HCT116 (cell line): ENCODE data around the gene FXYD6. TPM values are rescaled to one million over a fixed set of nuclear protein-coding genes. Genes with fewer than 3 reads are reported as not detected.

Experiments
- ATAC-seq: fragments of 200-7000 bp; cut with Tn5 transposase; 2 replicates; pipeline ENCODE4 v1.9.1; 2020; ENCODE audit warnings: mild to moderate bottlenecking, moderate library complexity
- BruUV-seq: library from RNA; stranded (reverse); fragments of 400-500 nt; replicated peaks from 2 replicates; lab custom pipeline; 2021; lab: Mats Ljungman, UMichigan
- CTCF ChIA-PET: fragments of 300-600 bp; sonication (Branson Sonifier 250); formaldehyde crosslinking; loops from one replicate; lab custom pipeline; 2021; ENCODE audit warnings: antibody characterized with exemption; lab: Charles Lee
- POLR2A ChIA-PET: fragments of 300-600, 350-600 bp; sonication (Branson Sonifier 250); formaldehyde crosslinking; loops from one replicate; lab custom pipeline; 2021; ENCODE audit warnings: antibody characterized with exemption; lab: Charles Lee
- RAD21 ChIA-PET, 2 experiments: fragments of 300-600 bp; sonication (Branson Sonifier 250); formaldehyde crosslinking; loops; one replicate each; lab custom pipeline; 2023; ENCODE audit warnings: low total read pairs in 2 of 2; ENCODE audit not compliant: uncharacterized antibody in 2 of 2, unreplicated experiment in 2 of 2, low non-redundant PET in 1 of 2; lab: Charles Lee
- DNase-seq: peaks from one replicate; pipeline ENCODE4 v3.0.0-alpha.2; 2010; ENCODE audit warnings: low read depth, low spot score
- H2AFZ ChIP-seq: fragments of 200-600 bp; shearing (Covaris generic), sonication (generic); 2 replicates; pipeline ENCODE4 v1.6.1; 2017; ENCODE audit warnings: low read depth, mixed run types, mixed read lengths, antibody characterized with exemption, low read length; ENCODE audit not compliant: poor library complexity, severe bottlenecking
- H3K27ac ChIP-seq: 2 replicates; pipeline ENCODE4 v1.5.1; 2012; ENCODE audit warnings: low read depth, low read length
- H3K27me3 ChIP-seq: fragments of 200-600 bp; sonication (generic); 2 replicates; pipeline ENCODE4 v1.6.1; 2016; ENCODE audit warnings: mixed run types, low read length, mixed read lengths; ENCODE audit not compliant: insufficient read depth
- H3K36me3 ChIP-seq, 2 experiments: fragments of 200-500 bp in 1 of 2; fragments of 200-600 bp in 1 of 2; sonication (Bioruptor generic) in 1 of 2; sonication (generic) in 1 of 2; 2 replicates each; pipeline versions ENCODE4 v1.5.1 to v1.6.1; 2014 to 2016; ENCODE audit warnings: low read length in 2 of 2, inconsistent platforms in 1 of 2, mixed read lengths in 1 of 2, mixed run types in 1 of 2; ENCODE audit not compliant: insufficient read depth in 2 of 2, control insufficient read depth in 1 of 2
- H3K4me1 ChIP-seq, 2 experiments: fragments of 200-600 bp in 1 of 2; sonication (generic) in 1 of 2; 2 replicates each; pipeline versions ENCODE4 v1.5.1 to v1.6.1; 2012 to 2017; ENCODE audit warnings: low read length in 2 of 2, inconsistent platforms in 1 of 2, mild to moderate bottlenecking in 1 of 2, mixed read lengths in 1 of 2, mixed run types in 1 of 2, moderate library complexity in 1 of 2; ENCODE audit not compliant: insufficient read depth in 2 of 2, control insufficient read depth in 1 of 2
- H3K4me2 ChIP-seq: fragments of 200-600 bp; sonication (generic); 2 replicates; pipeline ENCODE4 v1.6.1; 2017; ENCODE audit warnings: mixed run types, low read length, mixed read lengths
- H3K4me3 ChIP-seq, 2 experiments: fragments of 200-600 bp in 1 of 2; sonication (generic) in 1 of 2; replicated peaks in 1 of 2; 2 replicates each; pipeline ENCODE4 v1.5.1; 2011 to 2016; ENCODE audit warnings: low read length in 2 of 2, control low read depth in 1 of 2, low read depth in 1 of 2, mild to moderate bottlenecking in 1 of 2, mixed read lengths in 1 of 2, mixed run types in 1 of 2
- H3K79me2 ChIP-seq: fragments of 200-600 bp; sonication (generic); 2 replicates; pipeline ENCODE4 v1.6.1; 2017; ENCODE audit warnings: mild to moderate bottlenecking, mixed run types, low read length, moderate library complexity, mixed read lengths; ENCODE audit not compliant: insufficient read depth
- H3K9ac ChIP-seq: fragments of 200-600 bp; sonication (generic); 2 replicates; pipeline ENCODE4 v1.6.1; 2016; ENCODE audit warnings: low read length, mixed read lengths
- H3K9me2 ChIP-seq: fragments of 200-600 bp; sonication (generic), shearing (Covaris generic); 2 replicates; pipeline ENCODE4 v1.6.1; 2017; ENCODE audit warnings: mixed run types, mild to moderate bottlenecking, moderate library complexity; ENCODE audit not compliant: insufficient read depth
- H3K9me3 ChIP-seq, 2 experiments: fragments of 200-500 bp in 1 of 2; fragments of 200-600 bp in 1 of 2; sonication (Bioruptor generic) in 1 of 2; sonication (generic) in 1 of 2; 2 replicates each; pipeline ENCODE4 v1.6.1; 2014 to 2017; ENCODE audit warnings: low read length in 2 of 2, mixed read lengths in 2 of 2, inconsistent platforms in 1 of 2, low read depth in 1 of 2, mild to moderate bottlenecking in 1 of 2, mixed run types in 1 of 2, moderate library complexity in 1 of 2; ENCODE audit not compliant: control insufficient read depth in 1 of 2, insufficient read depth in 1 of 2
- H4K20me1 ChIP-seq: fragments of 200-600 bp; sonication (generic), shearing (Covaris generic); 2 replicates; pipeline ENCODE4 v1.6.1; 2017; ENCODE audit warnings: mixed run types, mild to moderate bottlenecking, moderate library complexity; ENCODE audit not compliant: insufficient read depth
- CBX3 ChIP-seq: IDR thresholded peaks from 2 replicates; pipeline ENCODE4 v1.6.1; 2012; ENCODE audit warnings: low read depth
- CEBPB ChIP-seq: IDR thresholded peaks from 2 replicates; pipeline ENCODE4 v1.6.1; 2012; ENCODE audit warnings: low read depth
- EGR1 ChIP-seq: IDR thresholded peaks from 2 replicates; pipeline ENCODE4 v1.6.1; 2012; ENCODE audit warnings: low read depth
- ELF1 ChIP-seq: IDR thresholded peaks from 2 replicates; pipeline ENCODE4 v1.6.1; 2012; ENCODE audit warnings: low read depth, borderline replicate concordance
- EZH2 ChIP-seq: fragments of 200-600 bp; sonication (generic); IDR thresholded peaks from 2 replicates; pipeline ENCODE4 v1.6.1; 2017; ENCODE audit warnings: antibody characterized with exemption, mixed run types
- EZH2phosphoT487 ChIP-seq: fragments of 200-600 bp; IDR thresholded peaks from 2 replicates; pipeline ENCODE4 v1.6.1; 2018; ENCODE audit warnings: antibody characterized with exemption, borderline replicate concordance
- FOSL1 ChIP-seq: IDR thresholded peaks from 2 replicates; pipeline ENCODE4 v1.6.1; 2012; ENCODE audit warnings: low read depth
- JUND ChIP-seq: IDR thresholded peaks from 2 replicates; pipeline ENCODE4 v1.6.1; 2012
- POLR2A ChIP-seq: IDR thresholded peaks from 2 replicates; pipeline ENCODE4 v1.7.0; 2011; ENCODE audit warnings: borderline replicate concordance; ENCODE audit not compliant: insufficient read depth, insufficient read length; ENCODE audit errors: extremely low read depth
- POLR2AphosphoS5 ChIP-seq: IDR thresholded peaks from 2 replicates; pipeline ENCODE4 v1.6.1; 2011; ENCODE audit warnings: mild to moderate bottlenecking, low read depth, low read length, moderate library complexity
- RAD21 ChIP-seq: IDR thresholded peaks from 2 replicates; pipeline ENCODE4 v1.6.1; 2012; ENCODE audit warnings: low read depth, mild to moderate bottlenecking
- SP1 ChIP-seq: IDR thresholded peaks from 2 replicates; pipeline ENCODE4 v1.6.1; 2012; ENCODE audit warnings: low read depth
- SRF ChIP-seq: IDR thresholded peaks from 2 replicates; pipeline ENCODE4 v1.6.1; 2012; ENCODE audit warnings: low read depth
- ZFX ChIP-seq: fragments of 450-650 bp; IDR thresholded peaks from 2 replicates; pipeline ENCODE4 v1.6.1; 2017
- ZNF274 ChIP-seq: fragments of 200-500 bp; sonication (Bioruptor generic); IDR thresholded peaks from 2 replicates; pipeline ENCODE4 v1.6.1; 2014; ENCODE audit warnings: mild to moderate bottlenecking, low read depth, low read length, inconsistent platforms
- intact Hi-C: fragments of 100-400 bp; cut with micrococcal nuclease; formaldehyde crosslinking; loops from 2 replicates; pipeline ENCODE4 v1.10.0; 2022
- total RNA-seq: library from RNA; stranded (reverse); gene quantifications from one replicate; pipeline ENCODE4 v1.2.1, GENCODE V29; 2021; ENCODE audit not compliant: unreplicated experiment
- TF ChIP-seq, protein P1 (sequence below): IDR thresholded peaks from 2 replicates; pipeline ENCODE4 v1.6.1; 2012
- TF ChIP-seq, protein P2 (sequence below): IDR thresholded peaks from 2 replicates; pipeline ENCODE4 v1.6.1; 2011; ENCODE audit warnings: mild to moderate bottlenecking, low read length, moderate library complexity; ENCODE audit not compliant: insufficient replicate concordance; ENCODE audit errors: extremely low read depth
- TF ChIP-seq, protein P3 (sequence below), 3 experiments: fragments of 200-600 bp in 1 of 3; sonication (generic) in 1 of 3; IDR thresholded peaks in 2 of 3; conservative IDR thresholded peaks in 1 of 3; 2 replicates each; pipeline ENCODE4 v1.5.1; 2012 to 2017; ENCODE audit warnings: low read depth in 2 of 3, low read length in 2 of 3, antibody characterized with exemption in 1 of 3, borderline replicate concordance in 1 of 3, control low read depth in 1 of 3, mild to moderate bottlenecking in 1 of 3, mixed read lengths in 1 of 3, mixed run types in 1 of 3, moderate library complexity in 1 of 3; ENCODE audit not compliant: insufficient read depth in 1 of 3
- TF ChIP-seq, protein P4 (sequence below): IDR thresholded peaks from 2 replicates; pipeline ENCODE4 v1.6.1; 2012

The FXYD6 gene
- total RNA-seq, 1 experiment from 2014 or later, result 2.5 TPM

DNA sequence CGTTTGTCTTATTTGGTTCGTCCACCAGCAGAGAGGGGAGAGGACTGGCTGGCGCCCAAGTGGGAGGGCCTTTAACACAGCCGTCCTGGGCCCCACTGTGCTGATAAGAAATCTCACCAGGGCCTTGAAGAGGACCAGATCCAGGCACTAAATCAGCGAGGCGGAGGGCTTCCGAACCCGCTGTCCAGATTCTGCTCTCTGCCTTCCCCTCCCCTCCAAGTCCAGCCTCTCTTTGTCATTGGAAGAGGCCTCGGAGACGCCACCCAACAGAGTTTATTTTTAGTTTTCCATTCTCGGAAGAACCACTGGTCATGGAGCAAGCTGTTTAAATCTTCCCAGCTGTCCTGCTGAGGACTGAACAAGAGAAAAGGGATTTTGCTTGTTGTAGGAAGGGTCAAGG is 9.3 kb upstream of the FXYD6 start (continued):
- TF ChIP-seq ELF1, result no peak
- TF ChIP-seq FOSL1, result no peak
- no peak for TF ChIP-seq POLR2A
- TF ChIP-seq, protein P1, sequence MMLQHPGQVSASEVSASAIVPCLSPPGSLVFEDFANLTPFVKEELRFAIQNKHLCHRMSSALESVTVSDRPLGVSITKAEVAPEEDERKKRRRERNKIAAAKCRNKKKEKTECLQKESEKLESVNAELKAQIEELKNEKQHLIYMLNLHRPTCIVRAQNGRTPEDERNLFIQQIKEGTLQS, result no peak
- TF ChIP-seq EGR1, result no peak
- TF ChIP-seq, all 23 proteins: peak for 0

DNA sequence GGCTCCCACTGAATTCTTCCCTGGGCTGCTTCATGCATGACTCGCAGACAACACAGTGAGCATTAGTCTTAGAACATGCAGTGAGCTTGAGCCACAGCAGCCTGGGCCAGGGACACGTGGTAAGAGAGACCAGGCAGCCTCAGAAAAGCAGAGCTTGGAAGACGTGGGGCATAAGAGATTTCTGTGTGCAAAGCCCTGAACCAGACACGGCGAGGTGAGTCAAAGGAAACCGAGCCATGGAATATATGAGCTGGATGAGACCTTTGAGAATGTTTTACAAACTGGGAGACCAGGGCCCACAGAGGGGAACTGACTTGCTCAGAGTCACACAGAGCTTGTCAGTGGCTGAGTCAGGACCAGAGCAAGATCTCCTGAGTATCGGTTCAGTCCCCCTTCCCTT is 8.5 kb upstream of the FXYD6 start:
- POLR2A ChIA-PET, result interaction anchor here (1.2 to 1.5 kb wide), 2 partner anchors 20 to 22 kb away, joined by 4 to 5 read pairs; no protein-coding TSS in a partner anchor
- no peak for DNase-seq

More for the DNA sequence above, 8.5 kb upstream of the FXYD6 start:
- TF ChIP-seq, protein P2, sequence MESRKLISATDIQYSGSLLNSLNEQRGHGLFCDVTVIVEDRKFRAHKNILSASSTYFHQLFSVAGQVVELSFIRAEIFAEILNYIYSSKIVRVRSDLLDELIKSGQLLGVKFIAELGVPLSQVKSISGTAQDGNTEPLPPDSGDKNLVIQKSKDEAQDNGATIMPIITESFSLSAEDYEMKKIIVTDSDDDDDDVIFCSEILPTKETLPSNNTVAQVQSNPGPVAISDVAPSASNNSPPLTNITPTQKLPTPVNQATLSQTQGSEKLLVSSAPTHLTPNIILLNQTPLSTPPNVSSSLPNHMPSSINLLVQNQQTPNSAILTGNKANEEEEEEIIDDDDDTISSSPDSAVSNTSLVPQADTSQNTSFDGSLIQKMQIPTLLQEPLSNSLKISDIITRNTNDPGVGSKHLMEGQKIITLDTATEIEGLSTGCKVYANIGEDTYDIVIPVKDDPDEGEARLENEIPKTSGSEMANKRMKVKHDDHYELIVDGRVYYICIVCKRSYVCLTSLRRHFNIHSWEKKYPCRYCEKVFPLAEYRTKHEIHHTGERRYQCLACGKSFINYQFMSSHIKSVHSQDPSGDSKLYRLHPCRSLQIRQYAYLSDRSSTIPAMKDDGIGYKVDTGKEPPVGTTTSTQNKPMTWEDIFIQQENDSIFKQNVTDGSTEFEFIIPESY, result no peak
- TF ChIP-seq, protein P3, sequence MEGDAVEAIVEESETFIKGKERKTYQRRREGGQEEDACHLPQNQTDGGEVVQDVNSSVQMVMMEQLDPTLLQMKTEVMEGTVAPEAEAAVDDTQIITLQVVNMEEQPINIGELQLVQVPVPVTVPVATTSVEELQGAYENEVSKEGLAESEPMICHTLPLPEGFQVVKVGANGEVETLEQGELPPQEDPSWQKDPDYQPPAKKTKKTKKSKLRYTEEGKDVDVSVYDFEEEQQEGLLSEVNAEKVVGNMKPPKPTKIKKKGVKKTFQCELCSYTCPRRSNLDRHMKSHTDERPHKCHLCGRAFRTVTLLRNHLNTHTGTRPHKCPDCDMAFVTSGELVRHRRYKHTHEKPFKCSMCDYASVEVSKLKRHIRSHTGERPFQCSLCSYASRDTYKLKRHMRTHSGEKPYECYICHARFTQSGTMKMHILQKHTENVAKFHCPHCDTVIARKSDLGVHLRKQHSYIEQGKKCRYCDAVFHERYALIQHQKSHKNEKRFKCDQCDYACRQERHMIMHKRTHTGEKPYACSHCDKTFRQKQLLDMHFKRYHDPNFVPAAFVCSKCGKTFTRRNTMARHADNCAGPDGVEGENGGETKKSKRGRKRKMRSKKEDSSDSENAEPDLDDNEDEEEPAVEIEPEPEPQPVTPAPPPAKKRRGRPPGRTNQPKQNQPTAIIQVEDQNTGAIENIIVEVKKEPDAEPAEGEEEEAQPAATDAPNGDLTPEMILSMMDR (IDR thresholded peaks at IDR 0.05 in 2 of 3, conservative IDR thresholded peaks at IDR 0.05 in 1 of 3; ENCODE audit: borderline replicate concordance in 1 of 3, insufficient read depth in 1 of 3, low read depth in 2 of 3, low read length in 2 of 3), result no peak
- TF ChIP-seq SP1 (no peak), POLR2AphosphoS5 (no peak), EZH2 (no peak), SRF (no peak), RAD21 (no peak), CEBPB (no peak), EZH2phosphoT487 (no peak), ELF1 (no peak), JUND (no peak), FOSL1 (no peak), EGR1 (no peak), ZNF274 (no peak), CBX3 (no peak), ZFX (no peak)
- TF ChIP-seq, protein P1, result no peak
- TF ChIP-seq, protein P4, sequence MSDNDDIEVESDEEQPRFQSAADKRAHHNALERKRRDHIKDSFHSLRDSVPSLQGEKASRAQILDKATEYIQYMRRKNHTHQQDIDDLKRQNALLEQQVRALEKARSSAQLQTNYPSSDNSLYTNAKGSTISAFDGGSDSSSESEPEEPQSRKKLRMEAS, result no peak
- Histone ChIP-seq H3K9ac (no peak overlapping the region), H3K4me2 (no peak overlapping the region), H3K27me3 (peaks cover 13% of the 10 kb centered on the region; the same call in 1 of the 2 replicates), H3K4me3 (no peak overlapping the region), H3K27ac (no peak overlapping the region), H3K4me1 (no peaks in the 10 kb centered on the region), H3K9me2 (no peaks in the 10 kb centered on the region), H3K36me3 (no peaks in the 10 kb centered on the region), H3K9me3 (no peaks in the 10 kb centered on the region), H4K20me1 (no peaks in the 10 kb centered on the region), H3K79me2 (no peaks in the 10 kb centered on the region), H2AFZ (no peak overlapping the region)
- intact Hi-C loops, result no loop called here
- BruUV-seq, result no TSS peak
- ATAC-seq, result no peak
- ChIA-PET RAD21 (no interaction called here), CTCF (no interaction called here)
